ENCODE measurements around the gene PGAM5. TPM values are rescaled to one million over a fixed set of nuclear protein-coding genes. Genes with fewer than 3 reads are reported as not detected.

PGAM5 gene
- polyA plus RNA-seq, 1 experiment = 8.9 TPM

- TF ChIP-seq CTCF (IDR thresholded peaks at IDR 0.05; ENCODE audit: low read depth, low read length) = no peak
- DNase-seq (ENCODE audit: low read depth, low spot score) = no peak
- Histone ChIP-seq H3K4me3 (ENCODE audit: low read depth, low read length) (no peak overlapping the region), H3K9me3 (ENCODE audit: control insufficient read depth, insufficient read depth, low read length) (peaks cover 4% of the 10 kb centered on the region; the same call in 1 of the 2 replicates), H3K27ac (ENCODE audit: low read depth, low read length) (peak overlapping the region; percentile 47), H3K27me3 (ENCODE audit: control insufficient read depth, insufficient read depth, low read length) (no peaks in the 10 kb centered on the region)
- ChIA-PET POLR2A (no interaction called here), CTCF (no interaction called here)
Measured at GRCh38 chr12:132723764-132724140, 13.1 kb downstream of the PGAM5 start.

- DNase-seq (ENCODE audit: low read depth, low spot score) = no peak
Measured at GRCh38 chr12:132724506-132725241, 14.0 kb downstream of the PGAM5 start.

GRCh38 chr12:132726386-132726785, 15.7 kb downstream of the PGAM5 start:
- Histone ChIP-seq H3K4me3 (ENCODE audit: low read depth, low read length) (no peak overlapping the region), H3K27me3 (ENCODE audit: control insufficient read depth, insufficient read depth, low read length) (no peaks in the 10 kb centered on the region), H3K27ac (ENCODE audit: low read depth, low read length) (no peak overlapping the region), H3K9me3 (ENCODE audit: control insufficient read depth, insufficient read depth, low read length) (peaks cover 17% of the 10 kb centered on the region)
- DNase-seq (ENCODE audit: low read depth, low spot score) = no peak
- ChIA-PET POLR2A (no interaction called here), CTCF (no interaction called here)
- no peak for TF ChIP-seq CTCF (IDR thresholded peaks at IDR 0.05; ENCODE audit: low read depth, low read length)

More at GRCh38 chr12:132724506-132725241, 14.0 kb downstream of the PGAM5 start:
- ChIA-PET POLR2A (no interaction called here), CTCF (no interaction called here)
- Histone ChIP-seq H3K27me3 (ENCODE audit: control insufficient read depth, insufficient read depth, low read length) (no peaks in the 10 kb centered on the region), H3K9me3 (ENCODE audit: control insufficient read depth, insufficient read depth, low read length) (peaks cover 6% of the 10 kb centered on the region; the same call in 1 of the 2 replicates), H3K27ac (ENCODE audit: low read depth, low read length) (no peak overlapping the region), H3K4me3 (ENCODE audit: low read depth, low read length) (no peak overlapping the region)
- TF ChIP-seq CTCF (IDR thresholded peaks at IDR 0.05; ENCODE audit: low read depth, low read length) = no peak

- no peak overlapping the region for H3K4me3 ChIP-seq (ENCODE audit: low read depth, low read length)
- ChIA-PET POLR2A (no interaction called here), CTCF (no interaction called here)
- no peak overlapping the region for H3K27ac ChIP-seq (ENCODE audit: low read depth, low read length)
- H3K27me3 ChIP-seq (ENCODE audit: control insufficient read depth, insufficient read depth, low read length) = no peaks in the 10 kb centered on the region
- peaks cover 17% of the 10 kb centered on the region for H3K9me3 ChIP-seq (ENCODE audit: control insufficient read depth, insufficient read depth, low read length)
- no peak for DNase-seq (ENCODE audit: low read depth, low spot score)
- TF ChIP-seq CTCF (IDR thresholded peaks at IDR 0.05; ENCODE audit: low read depth, low read length) = no peak
Measured at GRCh38 chr12:132727091-132727794, 16.6 kb downstream of the PGAM5 start.

- Histone ChIP-seq H3K4me3 (ENCODE audit: low read depth, low read length) (no peak overlapping the region), H3K9me3 (ENCODE audit: control insufficient read depth, insufficient read depth, low read length) (peaks cover 14% of the 10 kb centered on the region), H3K27ac (ENCODE audit: low read depth, low read length) (no peak overlapping the region), H3K27me3 (ENCODE audit: control insufficient read depth, insufficient read depth, low read length) (no peaks in the 10 kb centered on the region)
- no peak for TF ChIP-seq CTCF (IDR thresholded peaks at IDR 0.05; ENCODE audit: low read depth, low read length)
- ChIA-PET POLR2A (no interaction called here), CTCF (no interaction called here)
- DNase-seq (ENCODE audit: low read depth, low spot score) = no peak
Measured at GRCh38 chr12:132728502-132728901, 17.9 kb downstream of the PGAM5 start.
